GM19099 (cell line): ENCODE results near the gene NDUFA8.

Experiments used
- POLR2A ChIP-seq: IDR thresholded peaks from 3 replicates; pipeline ENCODE4 v1.6.1; 2011; ENCODE audit warnings: low read depth; ENCODE audit not compliant: insufficient read length; ENCODE audit errors: extremely low read depth

Gene NDUFA8

DNA sequence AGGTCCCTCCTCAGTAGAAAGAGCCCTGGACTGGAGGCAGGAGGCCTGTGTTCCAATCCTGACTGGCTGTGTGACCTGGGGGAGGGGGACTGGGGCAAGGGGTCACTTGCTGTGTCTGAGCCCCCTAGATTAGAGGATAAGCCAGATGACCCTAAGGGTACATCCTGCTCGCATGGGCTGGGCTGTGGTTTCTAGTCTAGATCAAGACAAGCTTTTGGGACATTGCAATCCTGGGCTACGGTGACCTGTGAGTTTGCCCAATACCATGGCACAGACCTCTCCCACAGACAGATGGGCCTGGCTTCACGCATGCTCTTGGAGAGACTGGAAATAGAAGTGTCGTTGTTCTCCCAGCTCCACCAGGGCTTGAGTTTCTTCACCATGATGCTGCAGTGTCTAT, 27.0 kb downstream of the NDUFA8 start:
- no peak for TF ChIP-seq POLR2A

DNA sequence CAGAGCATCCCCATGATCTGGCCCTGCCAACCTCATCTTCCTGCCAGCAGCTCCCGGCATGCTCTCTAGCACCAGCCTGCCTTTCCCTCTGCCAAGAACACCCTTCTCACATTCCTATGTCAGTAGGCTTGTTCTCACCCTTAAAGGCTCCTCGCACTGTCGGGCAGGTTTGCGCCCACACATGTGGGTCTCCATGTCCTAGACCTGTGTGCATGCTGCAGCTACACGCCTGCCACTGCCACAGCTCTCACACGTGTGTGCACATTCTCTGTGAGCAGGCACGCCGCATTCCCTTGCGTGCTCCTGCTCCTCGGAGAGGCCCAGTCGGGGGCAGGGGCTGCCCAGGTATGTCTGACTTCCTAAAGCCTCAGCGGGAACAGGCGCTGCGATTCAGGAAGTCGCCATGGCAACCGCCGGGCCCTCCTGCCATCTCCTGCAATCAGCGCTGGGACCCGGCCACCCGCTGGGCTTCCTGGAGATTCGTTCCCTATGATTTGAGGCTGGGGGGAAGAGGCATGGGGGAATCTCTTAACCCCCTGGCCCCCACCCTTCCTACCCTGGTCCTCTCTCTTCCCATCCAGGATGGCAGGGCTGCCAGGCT, 28.1 kb downstream of the NDUFA8 start:
- no peak for TF ChIP-seq POLR2A

DNA sequence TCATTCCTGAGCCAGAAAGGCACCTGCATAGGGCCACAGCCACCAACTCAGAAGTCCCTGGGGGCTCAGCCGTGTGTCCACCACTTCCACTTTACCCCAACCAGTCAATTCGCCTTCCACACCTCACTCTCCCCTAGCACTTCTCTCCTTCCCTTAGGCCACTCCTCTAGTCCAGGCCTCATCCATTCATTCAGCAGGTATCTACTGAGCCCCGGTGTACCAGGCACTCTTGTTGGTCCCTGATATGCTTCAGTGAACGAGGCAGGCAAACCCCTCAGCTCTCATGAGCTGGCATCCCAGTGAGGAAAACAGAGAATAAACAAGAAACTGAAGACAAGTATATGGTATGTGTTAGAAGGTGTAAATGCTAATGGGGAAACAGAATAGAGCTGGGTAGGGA, 28.7 kb downstream of the NDUFA8 start:
- TF ChIP-seq POLR2A = no peak

DNA sequence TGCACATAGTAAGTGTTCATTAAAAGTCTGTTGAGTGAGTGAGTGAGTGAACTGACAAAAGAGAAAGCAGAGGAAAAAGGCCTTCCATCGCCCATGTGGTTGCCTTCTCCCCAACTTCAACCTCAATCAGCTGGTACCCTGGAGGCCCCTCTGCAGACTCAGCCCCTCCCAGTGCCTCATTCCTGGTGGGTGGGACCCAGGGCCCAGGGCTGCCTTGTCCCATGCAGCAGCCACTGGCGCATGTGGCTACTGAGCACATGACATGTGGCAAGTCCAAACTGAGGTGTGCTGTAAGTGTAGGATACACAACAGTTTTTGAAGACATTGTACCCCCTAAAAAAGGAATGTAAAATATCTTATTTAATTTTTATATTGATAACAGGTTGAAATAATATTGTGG, 29.6 kb downstream of the NDUFA8 start:
- TF ChIP-seq POLR2A = no peak

DNA sequence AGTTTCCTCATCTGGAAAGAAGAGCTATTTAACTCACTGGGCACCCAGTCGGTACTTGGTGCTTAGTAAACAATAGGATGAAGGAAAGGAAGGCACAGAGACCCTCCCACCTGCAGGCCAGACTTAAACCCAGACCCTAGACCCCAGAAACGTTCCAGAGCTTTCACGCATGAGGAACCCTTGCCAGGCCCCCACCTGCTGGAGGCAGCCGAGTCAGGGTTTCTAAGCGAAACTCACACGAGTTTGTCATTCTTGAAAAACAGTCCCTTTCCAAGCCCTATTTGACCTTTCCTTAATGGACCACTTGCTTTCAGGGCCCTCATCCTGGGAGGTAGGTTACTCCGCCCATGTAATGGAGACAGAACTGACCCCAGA, 30.6 kb downstream of the NDUFA8 start:
- TF ChIP-seq POLR2A = no peak

DNA sequence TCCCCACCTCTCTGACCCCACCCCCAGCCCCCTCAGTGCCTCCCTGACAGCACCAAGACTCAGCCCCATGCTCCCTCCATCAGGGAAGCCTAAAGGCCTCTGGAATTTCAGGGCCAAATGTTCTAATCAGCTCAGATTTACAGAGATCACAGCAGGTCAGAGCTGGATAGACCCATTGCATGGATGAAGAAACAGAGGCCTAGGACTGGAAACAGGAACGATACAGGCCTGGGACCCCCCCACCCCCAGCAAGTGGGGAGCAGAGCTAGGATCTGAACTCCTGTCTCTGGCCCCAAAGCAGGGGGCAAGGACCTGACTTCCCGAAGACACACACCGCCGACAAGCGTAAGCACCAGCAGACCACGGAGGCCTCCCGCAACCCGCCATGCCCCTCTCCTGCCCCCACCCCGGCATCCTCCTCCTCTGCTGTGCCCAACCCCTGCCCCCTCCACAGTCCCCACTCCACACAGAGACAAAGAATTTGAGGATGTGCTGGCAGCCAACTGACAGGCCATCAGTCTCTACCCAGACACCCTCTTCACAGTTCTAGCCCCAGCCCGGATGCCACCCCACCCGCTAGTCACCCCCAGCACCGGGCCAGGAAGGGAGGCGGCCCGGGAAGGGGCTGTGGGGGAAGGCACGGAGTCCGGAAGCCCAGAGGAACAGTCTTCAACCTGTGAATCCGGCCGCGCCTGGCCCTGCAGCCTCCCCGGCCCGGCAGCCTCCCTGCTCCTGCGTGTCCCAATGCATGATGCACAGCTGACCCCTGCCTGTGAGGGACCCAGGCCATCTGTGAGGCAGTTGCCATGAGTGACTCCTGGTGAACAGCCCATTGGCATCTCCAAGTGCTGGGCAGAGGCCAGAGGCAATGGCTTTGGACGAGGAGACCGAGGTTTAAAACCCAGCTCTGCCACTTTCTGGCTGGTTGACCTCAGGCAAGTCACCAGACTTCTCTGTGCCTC, 31.3 kb downstream of the NDUFA8 start:
- TF ChIP-seq POLR2A = no peak

DNA sequence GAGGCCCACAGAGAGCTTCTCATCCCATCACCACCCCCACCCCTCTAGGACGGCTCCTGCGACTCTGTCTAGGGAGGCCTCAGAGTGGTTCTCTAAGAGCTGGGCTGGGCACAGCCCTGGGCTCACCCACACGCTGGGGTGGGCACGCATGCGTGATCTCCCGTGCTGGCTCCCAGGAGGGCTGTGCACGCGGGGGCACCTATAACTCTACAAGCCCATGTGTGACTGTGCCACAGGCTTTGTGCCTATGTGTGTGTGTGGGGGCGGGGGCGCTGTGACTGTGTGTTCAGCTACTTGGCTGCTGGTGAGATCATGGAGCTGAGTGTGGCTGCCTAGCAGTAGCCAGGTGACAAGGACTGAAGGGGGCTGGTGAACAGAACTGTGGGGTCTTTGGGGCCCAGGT, 32.2 kb downstream of the NDUFA8 start:
- TF ChIP-seq POLR2A = no peak

DNA sequence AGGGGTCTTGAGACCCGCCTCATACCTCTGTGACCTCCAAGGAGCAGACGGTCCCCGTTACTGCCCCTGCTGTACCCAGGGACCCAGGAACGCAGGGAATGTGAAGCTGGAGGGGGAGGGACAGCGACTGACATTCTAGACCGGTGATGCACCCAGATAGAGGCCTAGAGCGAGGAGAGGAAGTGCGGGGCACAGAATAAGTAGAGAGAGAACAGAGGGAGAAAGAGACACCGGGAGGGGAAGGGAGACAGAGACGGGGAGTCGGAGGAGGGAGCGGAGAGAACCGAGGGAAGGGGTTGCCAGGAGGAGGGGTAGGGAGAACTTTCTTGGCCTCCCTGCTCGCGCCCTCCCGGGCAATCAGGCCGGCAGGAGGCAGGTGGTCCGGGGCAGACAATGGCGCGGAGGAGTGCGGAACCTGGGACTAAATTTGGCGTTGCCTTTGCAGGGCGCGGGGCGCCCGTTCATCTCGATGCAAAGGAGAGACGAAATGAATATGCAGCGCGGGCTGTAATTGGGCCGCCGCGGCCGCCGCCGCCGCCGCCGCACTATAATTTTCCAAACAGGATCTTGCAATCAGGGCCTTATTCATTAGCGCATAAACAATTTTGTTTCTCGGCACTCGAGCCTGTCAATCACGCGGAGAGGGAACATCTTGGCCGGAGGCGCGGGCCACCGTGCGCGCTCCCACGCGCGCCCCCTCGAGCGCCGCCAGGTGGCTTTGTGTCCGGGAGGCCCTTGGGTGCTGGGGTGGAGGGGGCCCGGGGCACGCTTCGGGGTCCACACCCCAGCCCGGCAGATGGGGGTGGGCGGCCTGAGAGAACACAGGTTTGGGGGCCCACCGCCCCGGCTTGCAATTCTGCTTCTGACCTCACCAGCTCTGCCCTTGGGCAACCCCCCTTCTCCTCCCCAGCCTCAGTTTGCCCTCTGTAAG, 33.0 kb downstream of the NDUFA8 start:
- no peak for TF ChIP-seq POLR2A

DNA sequence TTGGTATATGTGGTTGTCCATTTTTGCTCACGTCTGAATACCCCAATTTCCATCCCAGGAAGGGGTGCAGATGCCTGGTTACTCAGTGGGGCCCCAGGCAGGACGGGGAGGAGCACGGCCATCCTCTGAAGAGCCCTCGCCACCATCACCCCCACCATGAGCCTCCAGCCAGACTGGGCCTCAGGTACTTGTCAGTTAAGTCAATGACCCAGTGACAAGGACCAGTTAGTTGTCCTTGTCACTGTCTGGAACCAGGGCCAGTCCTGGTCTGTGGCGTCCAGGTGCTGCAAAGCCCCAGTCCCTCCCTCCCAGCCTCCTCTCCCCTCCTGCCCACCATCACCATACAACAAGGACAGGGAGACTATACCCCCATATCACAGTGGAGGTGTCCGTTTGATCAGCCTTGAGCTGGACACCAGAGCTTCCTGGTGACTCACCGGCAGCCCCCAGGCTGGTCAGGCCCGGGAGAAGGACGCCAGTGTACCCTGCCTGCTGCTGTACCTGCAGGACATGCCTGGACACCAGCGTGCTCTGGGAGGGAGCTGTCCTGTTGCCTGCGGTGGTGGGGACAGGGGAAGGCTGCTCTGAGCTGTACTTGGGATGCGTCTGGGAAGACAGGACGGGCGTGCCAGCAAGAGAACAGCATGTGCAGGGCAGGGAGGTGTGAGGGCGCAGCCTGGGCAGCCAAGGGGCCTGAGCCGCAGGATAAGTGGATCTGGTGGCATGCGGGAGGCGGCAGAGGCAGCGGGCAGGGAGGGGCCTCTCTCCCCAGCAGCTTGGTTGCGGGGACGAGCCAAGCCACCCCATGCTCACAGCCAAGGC, 33.9 kb downstream of the NDUFA8 start:
- TF ChIP-seq POLR2A = no peak

DNA sequence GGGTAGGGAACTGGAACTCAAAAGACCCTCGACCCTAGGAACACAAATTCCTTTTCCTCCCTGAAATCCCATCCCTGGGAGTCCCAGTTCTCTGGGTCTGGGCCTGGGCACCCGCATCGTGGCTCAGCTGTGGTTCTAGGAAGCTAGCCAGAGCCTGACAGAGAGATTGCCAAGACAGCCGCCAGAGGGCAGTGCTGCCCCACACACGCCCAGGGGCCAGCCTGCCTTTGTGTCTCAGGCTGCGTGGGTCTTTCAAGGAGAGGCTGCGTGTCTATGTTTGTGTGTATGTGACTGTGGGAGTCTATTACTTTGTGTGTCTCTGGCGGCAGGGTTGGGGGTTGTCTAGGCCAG, 34.4 kb downstream of the NDUFA8 start:
- TF ChIP-seq POLR2A = no peak

DNA sequence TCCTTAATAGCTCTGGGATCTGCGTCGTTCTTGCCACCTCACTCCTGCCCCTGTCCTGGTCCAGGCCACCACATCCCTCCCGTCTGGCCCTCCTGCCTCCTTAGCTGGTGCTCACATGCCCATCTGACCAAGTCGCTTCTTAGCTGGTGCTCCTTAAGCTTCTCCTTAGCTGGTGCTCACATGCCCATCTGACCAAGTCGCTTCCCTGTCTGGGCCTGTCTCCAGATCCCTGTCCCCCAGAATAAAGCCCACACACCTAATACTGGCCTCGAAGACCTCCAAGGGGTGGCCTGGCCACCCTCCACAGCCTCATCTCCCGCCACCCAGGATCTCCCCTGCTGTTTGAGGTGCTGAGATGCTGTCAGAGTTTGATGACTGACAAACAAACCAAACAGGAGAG, 35.1 kb downstream of the NDUFA8 start:
- no peak for TF ChIP-seq POLR2A

DNA sequence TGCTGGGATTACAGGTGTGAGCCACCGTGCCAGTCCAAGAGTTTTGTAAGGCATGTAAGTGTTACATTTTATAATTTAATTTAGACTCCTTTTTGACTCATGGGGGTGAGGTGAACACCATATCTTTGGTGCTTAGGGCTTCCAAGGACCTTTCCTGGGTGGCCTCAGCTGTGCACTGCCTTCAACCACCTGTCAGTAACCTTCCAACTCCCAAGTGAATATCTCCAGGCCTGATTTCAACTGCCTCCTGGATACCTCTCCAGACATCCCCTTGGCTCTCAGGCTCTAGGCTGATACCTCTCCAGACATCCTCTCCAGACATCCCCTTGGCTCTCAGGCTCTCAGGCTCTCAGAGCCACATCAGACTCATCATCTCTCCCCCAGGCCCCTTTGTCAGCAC, 35.5 kb downstream of the NDUFA8 start:
- TF ChIP-seq POLR2A = no peak

DNA sequence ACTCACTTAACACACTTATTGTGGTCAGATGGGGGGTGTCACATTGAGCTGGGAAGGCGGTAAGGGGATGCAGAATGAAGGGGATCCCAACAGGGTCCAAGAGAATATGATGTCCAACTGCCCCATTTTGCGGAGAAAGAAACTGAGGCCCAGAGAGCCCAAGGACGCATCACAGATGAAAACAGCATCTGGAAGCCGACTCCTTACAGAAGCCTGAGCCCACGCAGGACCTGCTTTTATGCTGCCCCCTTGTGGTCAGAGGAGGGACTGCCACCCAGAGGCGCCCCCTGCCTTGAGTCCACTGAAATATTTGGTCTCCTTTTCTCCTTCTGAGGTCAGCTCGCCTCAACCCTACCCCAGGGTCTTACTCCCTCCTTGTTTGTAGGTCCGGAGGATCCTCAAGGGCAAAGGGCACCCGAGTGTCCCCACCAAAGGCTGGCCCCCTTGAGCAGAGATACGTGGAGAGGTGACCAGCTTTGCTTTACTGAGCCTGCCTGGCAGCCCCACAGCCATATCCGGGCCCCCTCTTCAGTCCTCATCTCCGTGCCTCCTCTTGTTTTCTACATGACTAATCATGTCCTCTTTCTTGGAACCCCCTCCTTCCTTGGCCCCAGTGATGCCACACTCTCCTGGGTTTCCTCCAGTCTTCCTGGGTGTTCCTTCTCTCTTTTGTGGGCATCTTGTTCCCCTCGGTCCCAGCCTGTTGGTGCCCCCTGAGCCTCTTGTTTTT, 36.5 kb downstream of the NDUFA8 start:
- TF ChIP-seq POLR2A = no peak

DNA sequence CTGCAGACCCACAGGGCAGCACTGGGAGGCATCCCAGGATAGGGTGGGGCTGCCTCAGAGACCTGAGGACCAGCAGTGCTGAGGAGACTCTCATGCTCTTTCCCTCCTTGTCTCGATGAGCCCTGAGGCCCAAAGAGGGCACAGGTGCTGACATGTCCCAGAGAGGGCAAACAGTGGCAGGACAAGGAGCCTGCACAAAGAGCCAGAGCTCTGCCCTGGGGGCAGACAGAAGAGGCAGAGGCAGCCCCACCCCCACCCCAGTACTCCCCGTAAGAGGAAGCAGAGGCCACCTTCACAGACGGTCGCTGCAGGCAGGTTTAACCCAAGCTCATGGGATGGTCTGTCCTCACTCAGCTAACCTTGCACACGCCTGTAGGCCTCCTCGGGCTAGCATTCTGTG, 37.1 kb downstream of the NDUFA8 start:
- TF ChIP-seq POLR2A = no peak

DNA sequence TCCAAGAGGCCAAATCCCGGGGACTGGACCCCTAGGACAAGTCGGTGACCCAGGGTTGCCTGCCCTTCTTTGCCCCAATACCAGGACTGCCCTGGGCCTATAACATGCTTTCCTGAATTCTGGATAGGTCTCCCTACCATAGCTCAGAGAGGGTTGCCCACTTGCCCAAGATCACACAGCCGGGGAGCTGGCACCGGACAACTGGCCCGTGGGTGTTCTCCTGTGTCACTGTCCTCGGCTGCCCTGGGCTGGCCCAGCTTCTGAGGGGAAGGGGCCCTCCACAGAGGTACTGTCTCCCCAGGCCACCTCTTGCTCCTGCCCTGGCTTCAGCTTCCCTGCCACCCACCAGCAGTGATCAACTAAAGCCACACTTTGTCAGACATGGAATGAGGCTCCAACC, 37.6 kb downstream of the NDUFA8 start:
- TF ChIP-seq POLR2A = no peak

DNA sequence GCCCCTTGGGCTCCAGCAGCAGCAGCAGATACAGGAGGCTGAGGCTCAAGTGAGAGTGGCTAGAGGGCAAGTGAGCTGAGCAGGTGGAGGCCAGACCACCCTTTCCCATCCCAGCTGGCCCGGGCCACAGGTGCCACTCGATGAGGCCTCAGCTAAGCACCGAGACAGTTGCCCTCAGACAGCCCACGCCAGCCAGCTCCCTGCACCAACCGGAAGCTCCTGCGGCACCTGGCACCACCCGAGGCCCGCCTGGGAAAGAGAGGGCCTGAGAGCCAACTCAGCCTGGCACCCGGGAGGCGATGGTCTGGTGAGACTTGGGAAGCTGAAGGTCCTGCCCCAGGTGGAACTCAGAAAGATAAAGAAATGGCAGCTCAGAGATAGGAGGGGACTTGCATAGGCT, 38.2 kb downstream of the NDUFA8 start:
- TF ChIP-seq POLR2A = no peak
